ENCODE measurements around the gene ANAPC16.

Gene ANAPC16

GRCh38 chr10:72175149-72175548 lies 40.7 kb upstream of the ANAPC16 start:
- 0 out of 2 replicates have a peak overlapping the region, but pooled peaks have one; percentile 10 for H3K4me3 ChIP-seq (ENCODE audit: low read length)
- no peak overlapping the region for H3K9ac ChIP-seq (ENCODE audit: low read length)
- no peak overlapping the region for H2AFZ ChIP-seq (ENCODE audit: low read depth, low read length)
- H3K27ac ChIP-seq (ENCODE audit: low read length), result peak overlapping the region; percentile 56
- peaks cover 29% of the 10 kb centered on the region for H3K4me1 ChIP-seq (ENCODE audit: low read length)
- H3K4me2 ChIP-seq (ENCODE audit: low read length), result peak overlapping the region; percentile 37
- H3K36me3 ChIP-seq (replicated peaks; ENCODE audit: low read depth, low read length), result no peaks in the 10 kb centered on the region
- H3K9me3 ChIP-seq (ENCODE audit: insufficient read depth, low read length), result no peaks in the 10 kb centered on the region
- TF ChIP-seq CTCF (IDR thresholded peaks at IDR 0.05; ENCODE audit: low read depth, low read length) (no peak), EZH2phosphoT487 (IDR thresholded peaks at IDR 0.05; ENCODE audit: low read depth) (no peak)
- no peaks in the 10 kb centered on the region for H4K20me1 ChIP-seq (ENCODE audit: insufficient read depth, low read length)
- no peaks in the 10 kb centered on the region for H3K27me3 ChIP-seq (ENCODE audit: low read depth, low read length)
- H3K79me2 ChIP-seq (ENCODE audit: low read length), result no peaks in the 10 kb centered on the region

- Histone ChIP-seq H3K27ac (ENCODE audit: low read length) (no peak overlapping the region), H3K36me3 (replicated peaks; ENCODE audit: low read depth, low read length) (no peaks in the 10 kb centered on the region), H3K9ac (ENCODE audit: low read length) (no peak overlapping the region), H4K20me1 (ENCODE audit: insufficient read depth, low read length) (no peaks in the 10 kb centered on the region), H2AFZ (ENCODE audit: low read depth, low read length) (no peak overlapping the region), H3K9me3 (ENCODE audit: insufficient read depth, low read length) (no peaks in the 10 kb centered on the region), H3K4me3 (ENCODE audit: low read length) (no peak overlapping the region), H3K4me1 (ENCODE audit: low read length) (peaks cover 29% of the 10 kb centered on the region), H3K4me2 (ENCODE audit: low read length) (no peak overlapping the region), H3K27me3 (ENCODE audit: low read depth, low read length) (no peaks in the 10 kb centered on the region), H3K79me2 (ENCODE audit: low read length) (no peaks in the 10 kb centered on the region)
- TF ChIP-seq EZH2phosphoT487 (IDR thresholded peaks at IDR 0.05; ENCODE audit: low read depth), result no peak
- TF ChIP-seq CTCF (IDR thresholded peaks at IDR 0.05; ENCODE audit: low read depth, low read length), result no peak
These were observed 39.1 kb upstream of the ANAPC16 start for GRCh38 chr10:72176701-72177100.

GRCh38 chr10:72177454-72177853 lies 38.4 kb upstream of the ANAPC16 start:
- Histone ChIP-seq H3K36me3 (replicated peaks; ENCODE audit: low read depth, low read length) (no peaks in the 10 kb centered on the region), H3K27ac (ENCODE audit: low read length) (no peak overlapping the region), H3K79me2 (ENCODE audit: low read length) (no peaks in the 10 kb centered on the region), H3K4me2 (ENCODE audit: low read length) (no peak overlapping the region), H3K4me1 (ENCODE audit: low read length) (peaks cover 29% of the 10 kb centered on the region), H3K9me3 (ENCODE audit: insufficient read depth, low read length) (no peaks in the 10 kb centered on the region), H3K9ac (ENCODE audit: low read length) (no peak overlapping the region), H3K27me3 (ENCODE audit: low read depth, low read length) (no peaks in the 10 kb centered on the region), H3K4me3 (ENCODE audit: low read length) (no peak overlapping the region), H4K20me1 (ENCODE audit: insufficient read depth, low read length) (no peaks in the 10 kb centered on the region), H2AFZ (ENCODE audit: low read depth, low read length) (no peak overlapping the region)
- TF ChIP-seq EZH2phosphoT487 (IDR thresholded peaks at IDR 0.05; ENCODE audit: low read depth) (no peak), CTCF (IDR thresholded peaks at IDR 0.05; ENCODE audit: low read depth, low read length) (no peak)

- no peaks in the 10 kb centered on the region for H3K9me3 ChIP-seq (ENCODE audit: insufficient read depth, low read length)
- H3K79me2 ChIP-seq (ENCODE audit: low read length), result no peaks in the 10 kb centered on the region
- no peak overlapping the region for H3K4me3 ChIP-seq (ENCODE audit: low read length)
- no peak overlapping the region for H3K4me2 ChIP-seq (ENCODE audit: low read length)
- no peak overlapping the region for H3K27ac ChIP-seq (ENCODE audit: low read length)
- no peaks in the 10 kb centered on the region for H3K4me1 ChIP-seq (ENCODE audit: low read length)
- no peaks in the 10 kb centered on the region for H3K27me3 ChIP-seq (ENCODE audit: low read depth, low read length)
- H4K20me1 ChIP-seq (ENCODE audit: insufficient read depth, low read length), result no peaks in the 10 kb centered on the region
- no peak overlapping the region for H2AFZ ChIP-seq (ENCODE audit: low read depth, low read length)
- peaks cover 4% of the 10 kb centered on the region for H3K36me3 ChIP-seq (replicated peaks; ENCODE audit: low read depth, low read length)
- no peak for TF ChIP-seq CTCF (IDR thresholded peaks at IDR 0.05; ENCODE audit: low read depth, low read length)
- TF ChIP-seq EZH2phosphoT487 (IDR thresholded peaks at IDR 0.05; ENCODE audit: low read depth), result no peak
- no peak overlapping the region for H3K9ac ChIP-seq (ENCODE audit: low read length)
These were observed 31.7 kb upstream of the ANAPC16 start for GRCh38 chr10:72184156-72184555.

Data from OCI-LY3 (cell line).